Measurements from ENCODE around the gene SASH1. TPM values are rescaled to one million over a fixed set of nuclear protein-coding genes. Genes with fewer than 3 reads are reported as not detected.

SASH1 gene
- total and polyA plus RNA-seq, 2 of the 8 experiments (the other 6 are each of a cell fraction or from before 2014, with no cell fraction given), result 6.0 to 20.2 TPM

DNA sequence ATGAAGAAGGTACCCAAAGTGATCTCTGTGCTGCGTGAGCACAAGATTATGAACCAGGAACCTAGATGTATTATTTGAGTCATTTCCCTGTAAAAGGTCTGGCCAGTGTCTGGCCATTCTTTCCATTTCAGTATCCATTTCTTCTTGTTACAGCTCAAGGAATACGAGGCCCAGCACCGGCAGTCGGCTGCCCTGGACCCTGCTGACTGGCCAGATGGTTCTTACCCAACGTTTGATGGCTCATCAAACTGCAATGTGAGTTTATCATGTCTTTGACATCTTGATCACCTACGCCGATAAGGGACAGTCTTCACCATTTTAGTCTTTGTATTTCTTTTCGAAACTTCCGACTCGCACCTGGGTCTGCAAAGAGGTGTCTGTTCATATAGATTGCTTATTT, 144.8 kb downstream of the SASH1 start:
- WGBS, 2 experiments (ENCODE audit: extremely low coverage in 1 of 2, insufficient coverage in 1 of 2, insufficient read length in 1 of 2, insufficient replicate concordance in 2 of 2, low coverage in 1 of 2, low lambda C conversion rate in 2 of 2, missing lambda C conversion rate in 1 of 2), result 84% methylated on average over 10 of the region's 10 CpGs; no CpG with 5 or more reads in 1 of the 2 experiments

More for the DNA sequence above, 144.8 kb downstream of the SASH1 start:
- Histone ChIP-seq H3K4me1 (replicated peaks in 1 of 4; ENCODE audit: control insufficient read depth in 3 of 4, insufficient read depth in 4 of 4, low read length in 3 of 4) (no peaks in the 10 kb centered on the region), H4K20me1 (replicated peaks in 1 of 2; ENCODE audit: control insufficient read depth in 1 of 2, insufficient read depth in 2 of 2, low read length in 2 of 2) (peaks cover 0 to 2% of the 10 kb centered on the region in 2 experiments), H3K79me2 (ENCODE audit: control insufficient read depth in 1 of 2, insufficient read depth in 2 of 2, low read length in 2 of 2) (no peaks in the 10 kb centered on the region), H3K4me2 (ENCODE audit: insufficient read depth in 1 of 2, low read depth in 2 of 2, low read length in 2 of 2) (no peak overlapping the region), H3K27ac (ENCODE audit: low read depth, low read length) (no peak overlapping the region), H3K27me3 (replicated peaks in 1 of 4; ENCODE audit: control insufficient read depth in 3 of 4, extremely low read depth in 1 of 4, insufficient read depth in 3 of 4, low read length in 3 of 4) (no peaks in the 10 kb centered on the region), H3K18ac (ENCODE audit: extremely low read depth, low read length) (no peak overlapping the region), H4K5ac (ENCODE audit: insufficient read length, low read depth, low read length) (no peak overlapping the region), H2BK5ac (ENCODE audit: low read depth, low read length) (no peak overlapping the region), H2BK15ac (ENCODE audit: low read length) (no peak overlapping the region), H3K56ac (replicated peaks; ENCODE audit: insufficient read length, low read depth, low read length) (no peak overlapping the region), H4K8ac (ENCODE audit: extremely low read depth, insufficient read depth, low read length) (no peak overlapping the region), H2AFZ (ENCODE audit: low read length) (no peak overlapping the region), H2BK20ac (ENCODE audit: low read length) (no peak overlapping the region), H3K9ac (replicated peaks in 1 of 4; ENCODE audit: extremely low read depth in 1 of 4, low read depth in 3 of 4, low read length in 3 of 4) (no peak overlapping the region), H2BK12ac (ENCODE audit: low read depth, low read length) (no peak overlapping the region), H3K23ac (ENCODE audit: insufficient read length) (no peak overlapping the region), H3K36me3 (ENCODE audit: control insufficient read depth in 2 of 4, insufficient read depth in 4 of 4, low read length in 3 of 4) (peaks cover 0 to 6% (median 0%) of the 10 kb centered on the region in 4 experiments; a peak in 2 of 8 replicates), H3K79me1 (ENCODE audit: low read depth, low read length) (no peaks in the 10 kb centered on the region), H3K4ac (replicated peaks; ENCODE audit: insufficient read length, low read depth, low read length) (no peak overlapping the region), H3K23me2 (ENCODE audit: low read depth, low read length) (no peaks in the 10 kb centered on the region), H2AK5ac (ENCODE audit: low read depth, low read length) (no peak overlapping the region), H3K14ac (ENCODE audit: insufficient read length) (no peak overlapping the region), H3K4me3 (ENCODE audit: extremely low read depth in 1 of 4, insufficient read depth in 2 of 4, low read depth in 3 of 4, low read length in 4 of 4) (no peak overlapping the region), H4K91ac (replicated peaks; ENCODE audit: insufficient read length, low read length) (no peak overlapping the region), H2BK120ac (replicated peaks; ENCODE audit: low read depth, low read length) (no peak overlapping the region), H3K9me3 (ENCODE audit: insufficient read depth in 2 of 2, low read depth in 1 of 2, low read length in 1 of 2) (no peaks in the 10 kb centered on the region)
- no peak for FAIRE-seq
- CTCF ChIA-PET (ENCODE audit: partially characterized antibody), result interaction anchor here (1.1 kb wide), 1 partner anchor 21 kb away, joined by 5 read pairs; no protein-coding TSS in a partner anchor
- POLR2A ChIA-PET (ENCODE audit: partially characterized antibody), result no interaction called here
- TF ChIP-seq RXRA (IDR thresholded peaks at IDR 0.05; ENCODE audit: insufficient read depth, low read depth, low read length) (no peak), CREB1 (IDR thresholded peaks at IDR 0.05) (no peak), KDM5A (IDR thresholded peaks at IDR 0.05; ENCODE audit: low read length) (no peak), CHD2 (IDR thresholded peaks at IDR 0.05; ENCODE audit: low read length) (no peak), EZH2 (IDR thresholded peaks at IDR 0.05; ENCODE audit: low read depth, low read length, severe bottlenecking) (no peak), TAF7 (optimal IDR thresholded peaks at IDR 0.05; ENCODE audit: borderline replicate concordance, low read depth, low read length) (no peak)
- TF ChIP-seq, protein P1, sequence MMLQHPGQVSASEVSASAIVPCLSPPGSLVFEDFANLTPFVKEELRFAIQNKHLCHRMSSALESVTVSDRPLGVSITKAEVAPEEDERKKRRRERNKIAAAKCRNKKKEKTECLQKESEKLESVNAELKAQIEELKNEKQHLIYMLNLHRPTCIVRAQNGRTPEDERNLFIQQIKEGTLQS (IDR thresholded peaks at IDR 0.05; ENCODE audit: insufficient read depth, low read depth, low read length), result no peak
- DNase-seq (ENCODE audit: low read depth in 1 of 2, low spot score in 2 of 2), result no peak

Measured in H1 (cell line).